HG03439 (cell line): ENCODE results near the gene NOP56.
A peak's percentile ranks its signal among the peaks of the same experiment; 100 is the strongest.

ENCODE experiments used
- ATAC-seq: cut with Tn5 transposase; IDR thresholded peaks from one replicate; pipeline ENCODE4 v1.9.1; 2021; ENCODE audit warnings: mild to moderate bottlenecking, moderate library complexity; ENCODE audit not compliant: unreplicated experiment

The NOP56 gene, protein sequence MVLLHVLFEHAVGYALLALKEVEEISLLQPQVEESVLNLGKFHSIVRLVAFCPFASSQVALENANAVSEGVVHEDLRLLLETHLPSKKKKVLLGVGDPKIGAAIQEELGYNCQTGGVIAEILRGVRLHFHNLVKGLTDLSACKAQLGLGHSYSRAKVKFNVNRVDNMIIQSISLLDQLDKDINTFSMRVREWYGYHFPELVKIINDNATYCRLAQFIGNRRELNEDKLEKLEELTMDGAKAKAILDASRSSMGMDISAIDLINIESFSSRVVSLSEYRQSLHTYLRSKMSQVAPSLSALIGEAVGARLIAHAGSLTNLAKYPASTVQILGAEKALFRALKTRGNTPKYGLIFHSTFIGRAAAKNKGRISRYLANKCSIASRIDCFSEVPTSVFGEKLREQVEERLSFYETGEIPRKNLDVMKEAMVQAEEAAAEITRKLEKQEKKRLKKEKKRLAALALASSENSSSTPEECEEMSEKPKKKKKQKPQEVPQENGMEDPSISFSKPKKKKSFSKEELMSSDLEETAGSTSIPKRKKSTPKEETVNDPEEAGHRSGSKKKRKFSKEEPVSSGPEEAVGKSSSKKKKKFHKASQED

DNA sequence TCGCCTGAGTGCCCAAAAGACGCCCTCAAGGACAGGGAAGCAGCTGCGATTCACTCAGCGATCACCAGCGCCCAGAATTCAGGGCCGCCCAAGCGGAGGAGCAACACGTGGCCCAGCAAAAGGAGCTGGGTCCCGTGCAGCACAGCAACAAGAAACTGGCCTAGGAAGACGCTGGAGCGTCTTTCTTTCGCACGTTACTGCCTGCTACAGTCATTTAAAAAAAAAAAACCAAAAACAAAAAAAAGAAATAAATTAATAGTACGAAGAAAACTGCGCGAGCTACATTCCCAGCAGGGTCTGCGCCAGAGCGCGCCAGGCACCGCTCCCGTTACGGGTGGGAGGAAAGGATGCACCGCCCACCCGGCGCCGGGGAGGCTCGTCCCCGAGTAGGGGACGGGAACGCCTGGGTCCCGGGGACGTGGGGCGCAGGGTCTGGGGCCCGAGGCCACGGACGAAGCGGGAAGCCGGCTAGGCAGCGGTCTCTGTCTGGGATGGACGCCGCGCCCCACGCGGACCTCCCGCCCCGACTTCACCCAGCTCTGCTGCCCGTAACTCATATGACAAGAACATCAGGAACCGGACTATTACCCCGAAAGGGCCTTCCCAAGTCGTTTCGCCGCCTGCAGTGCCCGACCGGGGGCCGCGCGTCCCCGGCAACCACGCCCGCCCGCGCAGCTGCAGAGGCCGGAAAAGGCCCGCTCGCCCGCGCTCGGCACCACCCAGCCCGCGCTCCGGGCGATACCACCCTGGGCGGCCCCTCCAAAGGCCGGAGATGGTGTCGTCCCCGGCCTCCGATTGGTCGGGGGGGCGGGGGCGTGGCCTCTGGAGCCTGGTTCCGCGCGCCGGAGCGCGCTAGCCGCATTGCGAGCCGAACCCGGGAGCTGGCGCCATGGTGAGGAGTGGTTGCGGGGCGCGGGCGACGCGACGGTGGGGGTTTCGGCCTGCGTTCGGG is at the start of gene NOP56:
TSS of gene NOP56 (plus strand) at position 861 of the 952 bp plus-strand sequence. CDS start at position 890, 29 bp downstream.
- ATAC-seq, result peak; percentile 77

DNA sequence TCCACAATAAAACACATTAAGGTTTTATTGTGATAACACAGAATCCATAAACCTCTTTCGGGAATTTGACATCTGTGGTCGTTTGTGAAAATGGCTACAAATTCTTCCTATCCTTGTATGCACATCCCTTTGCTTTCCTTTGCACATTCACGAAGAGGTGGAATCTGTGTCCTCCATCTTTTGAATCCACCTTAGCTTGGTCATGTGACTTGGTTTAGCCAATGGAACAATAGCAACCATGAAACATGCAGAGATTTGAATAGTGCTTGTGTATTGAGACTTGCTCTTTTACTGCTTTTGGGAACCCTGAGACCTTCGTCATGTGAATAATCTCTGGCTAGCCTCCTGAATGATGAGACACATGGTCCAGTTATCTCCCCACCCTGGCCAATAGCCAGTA is 49.7 kb upstream of the NOP56 start:
- ATAC-seq, result no peak

DNA sequence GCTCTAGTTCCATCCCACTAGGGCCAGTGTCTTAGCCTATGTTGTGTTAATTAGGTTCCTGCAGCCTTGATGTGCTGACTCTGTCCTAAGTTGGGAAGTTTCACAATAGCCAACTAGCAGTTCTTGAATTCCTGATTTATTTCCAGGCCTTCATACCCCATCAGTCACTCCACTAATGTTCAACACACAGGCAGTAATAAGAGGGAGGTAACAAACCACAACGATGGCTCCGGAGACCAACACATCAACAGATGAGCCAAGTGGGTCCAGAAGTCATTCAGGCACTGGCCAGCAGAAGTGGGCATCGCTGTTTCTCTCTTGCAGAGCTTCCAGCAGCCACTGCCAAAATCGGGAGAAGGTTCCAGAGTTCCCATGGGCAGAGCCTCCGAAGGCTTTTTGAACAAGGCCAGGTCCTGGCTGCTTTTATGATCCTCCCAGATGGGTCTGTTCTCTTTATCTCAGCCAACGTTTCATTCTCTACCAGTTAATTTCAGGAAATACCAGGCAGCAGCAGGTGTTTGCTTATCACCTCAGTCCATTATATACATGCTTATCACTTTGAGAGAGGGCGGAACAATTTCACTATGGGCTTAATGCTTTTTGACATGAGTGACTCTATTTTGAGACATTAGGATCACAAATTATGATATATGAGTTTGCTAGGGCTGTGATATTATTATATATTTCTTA is 48.5 kb upstream of the NOP56 start:
- no peak for ATAC-seq

DNA sequence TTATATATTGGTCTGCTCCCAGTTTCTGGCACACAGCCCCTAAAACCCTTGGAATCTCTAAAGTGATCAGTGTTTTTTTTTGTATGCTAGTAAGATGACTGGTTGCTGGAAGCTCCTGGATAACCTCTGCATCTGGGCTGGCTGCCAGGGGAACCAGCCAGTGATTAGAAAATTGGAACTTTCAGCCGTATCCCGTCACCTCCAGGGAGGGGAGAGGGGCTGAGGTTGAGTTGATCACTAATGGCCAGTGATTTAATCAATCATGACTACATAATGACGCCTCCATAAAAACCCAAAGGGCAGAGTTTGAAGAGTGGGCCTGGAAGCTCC is 48.0 kb upstream of the NOP56 start:
- no peak for ATAC-seq

DNA sequence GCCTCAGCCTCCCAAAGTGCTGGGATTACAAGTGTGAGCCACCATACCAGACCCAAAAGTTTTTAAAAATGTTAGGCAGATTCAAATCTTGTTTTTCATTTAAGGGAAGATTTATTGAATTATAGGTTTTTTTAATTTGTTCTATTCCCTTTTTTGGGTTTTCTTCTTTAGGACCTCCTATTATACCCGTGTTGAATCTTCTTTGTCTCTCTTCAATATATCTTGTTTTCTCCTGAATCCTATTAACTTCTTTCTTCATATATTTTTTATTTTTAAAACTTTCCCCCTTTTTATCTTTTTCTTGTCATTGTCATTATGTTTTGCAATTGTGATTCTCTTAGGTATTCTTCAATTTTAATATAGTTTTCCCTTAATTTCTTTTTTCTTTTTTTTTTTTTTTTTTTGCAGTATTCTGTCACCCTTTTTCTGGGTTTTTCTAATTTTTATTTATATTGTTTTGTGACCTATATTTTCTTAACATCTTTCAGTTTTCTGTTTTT is 45.9 kb upstream of the NOP56 start:
- ATAC-seq, result no peak

DNA sequence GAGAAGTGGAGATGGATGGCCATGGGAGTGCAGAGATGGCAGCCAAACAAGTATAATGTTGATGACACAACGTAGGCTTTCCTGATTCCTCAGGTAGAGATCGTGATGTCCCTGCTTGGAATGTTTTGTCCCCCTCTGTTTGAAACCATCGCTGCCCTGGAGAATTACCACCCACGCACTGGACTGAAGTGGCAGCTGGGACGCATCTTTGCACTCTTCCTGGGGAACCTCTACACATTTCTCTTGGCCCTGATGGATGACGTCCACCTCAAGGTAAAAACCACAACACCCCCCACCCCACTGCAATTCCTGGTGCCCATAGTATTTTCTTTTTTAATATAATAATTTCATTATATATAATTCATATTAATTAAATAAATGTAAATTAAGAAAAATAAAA is 42.1 kb upstream of the NOP56 start:
- ATAC-seq, result no peak

DNA sequence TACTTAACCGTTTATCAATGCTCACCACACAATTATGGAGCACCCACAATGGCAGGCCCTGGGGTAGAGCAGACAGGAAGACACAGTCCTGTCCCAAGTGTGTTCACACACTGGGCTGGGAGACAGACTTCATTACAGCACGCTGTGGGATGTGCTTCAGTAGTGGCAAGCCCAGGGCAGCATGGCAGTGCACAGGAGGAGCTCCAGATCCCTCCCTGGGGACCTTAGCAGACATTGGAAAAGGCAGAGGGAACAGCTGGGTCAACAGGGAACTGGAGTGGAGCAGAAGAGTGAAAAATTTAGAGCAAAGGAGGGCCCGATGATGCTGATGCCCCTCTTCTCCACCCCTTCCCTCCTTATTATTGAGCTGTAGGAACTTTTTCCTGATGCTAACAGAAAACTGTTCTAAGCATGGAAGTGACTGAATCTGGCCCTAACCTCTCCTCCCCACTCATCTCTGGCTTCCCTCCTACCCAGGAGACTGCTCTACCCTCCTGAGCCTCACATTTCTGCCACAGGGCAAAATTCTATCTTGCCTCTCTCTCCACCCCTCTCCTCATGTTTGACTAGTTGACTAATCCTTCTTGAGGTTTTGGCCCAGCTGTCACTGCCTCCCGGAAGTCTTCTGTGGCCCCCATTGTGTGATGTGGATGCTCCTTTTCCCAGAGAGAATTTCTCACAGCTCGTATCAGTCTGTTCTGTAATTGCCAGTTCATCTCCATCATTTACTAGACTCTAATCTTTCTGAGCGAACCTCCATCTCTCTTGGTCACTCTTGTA is 41.3 kb upstream of the NOP56 start:
- no peak for ATAC-seq

DNA sequence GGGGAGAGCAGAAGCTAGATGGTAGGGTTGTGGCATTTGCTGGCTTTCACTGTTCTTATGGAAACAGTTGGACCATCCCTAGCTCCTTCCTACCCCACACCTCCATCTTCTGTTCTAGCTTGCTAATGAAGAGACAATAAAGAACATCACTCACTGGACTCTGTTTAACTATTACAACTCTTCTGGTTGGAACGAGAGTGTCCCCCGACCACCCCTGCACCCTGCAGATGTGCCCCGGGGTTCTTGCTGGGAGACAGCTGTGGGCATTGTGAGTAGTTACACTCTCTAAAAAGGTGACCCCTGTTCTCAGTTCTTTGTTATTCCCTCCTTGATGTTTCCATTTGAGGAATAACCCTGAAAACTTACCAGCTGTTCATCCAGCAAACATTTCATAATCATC is 40.4 kb upstream of the NOP56 start:
- ATAC-seq, result no peak

DNA sequence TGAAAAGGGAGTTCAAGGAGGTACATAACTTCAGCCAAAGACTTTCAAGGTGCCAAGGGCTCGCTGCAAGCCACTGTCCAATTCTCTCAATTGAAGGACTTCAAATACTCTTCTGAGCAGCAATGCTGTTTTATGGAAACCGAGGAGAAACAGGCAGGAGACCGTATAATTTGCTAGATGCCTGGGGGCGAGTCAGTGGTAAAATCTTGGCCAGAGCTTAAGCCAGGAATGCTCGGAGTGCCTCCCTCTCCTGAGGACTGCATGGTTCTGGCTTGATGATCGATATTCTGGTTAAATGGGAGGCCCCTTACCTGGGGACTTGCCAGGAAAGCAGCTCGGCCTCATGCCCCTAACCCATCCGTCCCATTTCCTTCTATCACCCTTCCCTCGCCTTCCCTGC is 35.8 kb upstream of the NOP56 start:
- ATAC-seq, result no peak

DNA sequence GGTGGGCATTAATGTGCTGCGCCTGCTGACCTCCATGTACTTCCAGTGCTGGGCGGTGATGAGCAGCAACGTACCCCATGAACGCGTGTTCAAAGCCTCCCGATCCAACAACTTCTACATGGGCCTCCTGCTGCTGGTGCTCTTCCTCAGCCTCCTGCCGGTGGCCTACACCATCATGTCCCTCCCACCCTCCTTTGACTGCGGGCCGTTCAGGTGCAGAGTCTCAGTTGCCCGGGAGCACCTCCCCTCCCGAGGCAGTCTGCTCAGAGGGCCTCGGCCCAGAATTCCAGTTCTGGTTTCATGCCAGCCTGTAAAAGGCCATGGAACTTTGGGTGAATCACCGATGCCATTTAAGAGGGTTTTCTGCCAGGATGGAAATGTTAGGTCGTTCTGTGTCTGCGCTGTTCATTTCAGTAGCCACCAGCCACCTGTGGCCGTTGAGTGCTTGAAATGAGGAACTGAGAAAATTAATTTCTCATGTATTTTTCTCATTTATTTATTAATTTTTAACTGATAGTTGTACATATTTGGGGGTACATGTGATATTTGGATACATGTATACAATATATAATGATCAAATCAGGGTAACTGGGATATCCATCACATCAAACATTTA is 35.2 kb upstream of the NOP56 start:
- ATAC-seq, result no peak

DNA sequence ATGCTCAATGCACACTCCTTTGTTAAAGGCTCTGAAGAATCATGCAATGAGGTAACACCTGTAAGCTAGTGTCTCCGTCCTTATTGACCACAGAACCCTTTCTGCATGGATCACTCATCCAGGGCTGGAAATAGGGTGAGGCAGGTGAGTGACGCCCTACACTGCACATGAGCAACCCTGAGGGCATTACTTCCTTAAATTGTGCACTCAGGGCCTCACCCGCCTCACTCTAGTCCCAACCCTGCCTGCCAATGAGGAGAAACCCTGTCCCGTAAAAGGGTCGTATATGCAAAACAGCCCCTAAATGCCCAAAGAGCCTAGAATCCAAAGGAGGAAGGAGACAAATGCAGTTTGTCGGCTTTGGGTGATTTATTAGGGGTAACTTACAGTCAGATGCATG is 33.6 kb upstream of the NOP56 start:
- ATAC-seq, result no peak

DNA sequence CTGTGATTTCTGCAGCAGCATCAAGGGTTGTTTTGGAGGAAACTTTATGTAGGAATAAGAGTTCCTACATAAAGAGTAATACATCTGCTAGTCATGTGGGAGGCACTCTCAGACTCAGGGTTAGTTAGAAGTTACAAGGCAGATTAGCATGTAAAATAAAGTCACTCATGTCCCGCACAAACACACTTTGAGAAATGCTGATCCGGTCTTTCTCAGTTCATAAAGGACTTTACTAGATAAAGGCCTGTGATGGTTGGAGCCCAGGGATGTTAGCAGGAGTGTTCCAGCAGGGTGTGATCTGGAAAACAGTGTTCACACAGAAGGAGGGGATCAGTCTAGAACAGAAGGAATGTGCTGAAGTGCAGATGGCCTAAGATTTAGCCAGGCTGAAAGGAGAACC is 33.1 kb upstream of the NOP56 start:
- ATAC-seq, result no peak

DNA sequence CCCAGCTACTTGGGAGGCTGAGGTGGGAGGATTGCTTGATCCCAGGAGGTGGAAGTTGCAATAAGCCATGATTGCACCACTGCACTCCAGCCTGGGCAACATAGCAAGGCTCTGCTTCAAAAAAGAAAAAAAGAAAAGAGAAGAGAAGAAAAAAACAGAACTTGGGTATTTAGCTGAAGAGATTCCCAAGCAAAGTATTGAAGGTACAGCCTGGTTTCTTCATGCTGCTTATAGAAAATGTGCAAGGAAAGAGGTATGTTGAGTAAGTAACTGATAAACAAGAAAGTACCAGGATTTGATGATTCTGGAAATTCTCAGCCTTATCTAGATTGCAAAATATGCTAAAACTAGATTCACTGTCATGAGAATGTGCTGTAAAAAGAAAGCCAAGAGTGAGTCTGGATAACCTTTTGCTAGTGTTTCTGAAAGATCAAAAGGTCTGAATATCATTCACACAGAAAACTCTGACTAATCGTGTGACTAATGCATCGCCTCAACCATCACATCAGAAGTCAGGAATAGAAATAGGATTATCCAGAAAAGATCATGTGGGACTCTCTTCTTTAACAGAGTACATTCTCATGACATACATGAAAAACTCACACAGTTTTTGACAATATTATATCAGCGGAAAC is 32.4 kb upstream of the NOP56 start:
- ATAC-seq, result no peak

DNA sequence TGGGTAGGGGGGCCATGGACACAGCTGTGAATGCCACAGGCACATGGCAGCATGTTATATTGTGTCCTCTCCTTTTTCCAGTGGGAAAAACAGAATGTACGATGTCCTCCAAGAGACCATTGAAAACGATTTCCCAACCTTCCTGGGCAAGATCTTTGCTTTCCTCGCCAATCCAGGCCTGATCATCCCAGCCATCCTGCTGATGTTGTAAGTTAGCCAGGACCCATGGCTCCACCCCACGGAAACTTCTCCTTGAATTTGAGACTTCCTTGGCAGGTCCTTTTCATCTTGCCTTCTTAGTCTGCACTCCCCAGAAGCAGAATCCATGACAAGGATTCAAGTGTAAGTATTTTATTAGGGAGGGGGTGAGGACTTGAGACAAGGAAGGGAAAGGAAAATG is 28.2 kb upstream of the NOP56 start:
- ATAC-seq, result no peak

DNA sequence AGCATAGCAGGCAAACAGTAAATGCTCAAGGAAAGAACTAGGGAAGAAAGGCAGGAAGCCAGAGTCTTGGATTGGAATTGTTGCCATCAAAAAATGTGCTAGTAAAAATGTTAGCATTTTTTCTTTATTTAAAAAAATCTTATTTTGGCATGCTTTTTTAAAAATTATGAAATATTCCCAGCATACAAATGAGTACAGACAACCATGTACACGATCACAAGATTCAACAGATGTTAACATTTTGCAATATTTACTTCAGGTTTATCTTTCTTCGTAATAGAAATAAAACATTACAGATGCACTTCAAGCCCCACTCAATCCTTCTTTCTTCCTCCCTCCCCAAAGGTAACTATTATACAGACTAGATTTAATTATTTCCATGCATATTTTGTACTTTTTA is 27.4 kb upstream of the NOP56 start:
- no peak for ATAC-seq

DNA sequence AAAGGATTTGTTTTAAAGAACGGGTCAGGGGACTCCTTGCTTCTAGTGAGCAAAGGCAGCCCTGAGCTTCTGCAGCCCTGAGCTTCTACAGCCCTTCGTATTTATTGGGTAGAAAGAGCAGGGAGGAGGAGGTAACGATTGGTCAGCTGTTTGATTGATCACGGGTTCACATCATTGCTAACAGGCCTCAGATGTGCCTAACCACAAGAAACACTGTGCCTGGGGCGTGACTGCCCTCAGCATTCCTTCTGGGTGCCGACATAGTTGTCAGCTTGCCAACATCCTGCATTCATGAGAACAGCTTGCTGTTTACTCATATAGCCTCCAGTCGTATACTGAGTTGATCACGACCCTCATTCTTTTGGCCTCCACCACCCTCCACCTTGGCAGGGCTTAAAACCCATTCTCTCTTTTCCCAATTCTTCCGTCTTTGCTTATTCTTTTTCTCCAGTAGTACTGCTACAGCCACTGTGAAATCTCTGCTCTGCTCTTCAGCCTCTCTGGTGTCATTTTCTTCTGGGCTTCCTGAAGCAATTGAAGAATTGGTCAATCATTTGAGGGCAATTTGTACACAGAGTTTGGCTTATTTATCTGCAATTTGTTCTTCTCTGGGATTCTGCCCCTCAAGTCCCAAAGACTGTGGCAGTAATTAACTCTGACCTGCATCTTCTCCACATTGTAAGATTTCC is 25.4 kb upstream of the NOP56 start:
- no peak for ATAC-seq

DNA sequence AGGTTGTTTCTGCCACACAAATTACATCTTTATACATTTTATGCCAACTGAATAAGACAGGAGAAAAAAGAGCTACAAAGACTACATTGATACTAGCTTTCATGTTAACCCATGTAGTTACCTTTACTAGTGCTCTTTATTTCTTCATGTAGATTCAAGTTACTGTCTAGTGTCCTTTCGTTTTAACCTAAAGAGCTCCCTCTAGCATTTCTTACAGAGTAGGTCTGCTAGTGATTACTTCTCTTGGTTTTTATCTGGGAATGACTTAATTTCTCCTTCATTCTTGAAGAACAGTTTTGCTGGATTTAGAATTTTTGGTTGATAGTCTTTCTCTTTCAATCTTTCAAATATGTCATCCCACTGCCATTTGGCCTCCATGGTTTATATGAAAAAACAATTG is 21.2 kb upstream of the NOP56 start:
- no peak for ATAC-seq

DNA sequence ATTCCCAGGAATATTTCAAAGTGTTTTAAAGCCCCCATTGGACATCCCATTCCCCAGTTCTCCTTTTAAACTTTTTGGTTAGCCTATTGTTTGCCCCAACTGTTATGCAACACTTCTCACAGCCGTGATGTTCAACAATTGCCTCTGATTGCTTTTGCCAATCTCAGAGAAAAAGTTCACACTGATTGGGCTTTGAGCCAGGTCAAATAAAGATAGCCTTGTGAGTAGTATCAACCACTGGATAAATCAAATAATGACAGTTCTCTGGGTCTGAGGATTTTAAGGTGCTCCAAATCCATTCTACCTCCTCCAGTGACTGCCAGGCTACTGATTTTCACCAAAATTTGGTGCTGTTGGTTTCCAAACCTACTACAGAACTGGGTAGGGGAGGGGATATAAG is 19.1 kb upstream of the NOP56 start:
- ATAC-seq, result no peak

DNA sequence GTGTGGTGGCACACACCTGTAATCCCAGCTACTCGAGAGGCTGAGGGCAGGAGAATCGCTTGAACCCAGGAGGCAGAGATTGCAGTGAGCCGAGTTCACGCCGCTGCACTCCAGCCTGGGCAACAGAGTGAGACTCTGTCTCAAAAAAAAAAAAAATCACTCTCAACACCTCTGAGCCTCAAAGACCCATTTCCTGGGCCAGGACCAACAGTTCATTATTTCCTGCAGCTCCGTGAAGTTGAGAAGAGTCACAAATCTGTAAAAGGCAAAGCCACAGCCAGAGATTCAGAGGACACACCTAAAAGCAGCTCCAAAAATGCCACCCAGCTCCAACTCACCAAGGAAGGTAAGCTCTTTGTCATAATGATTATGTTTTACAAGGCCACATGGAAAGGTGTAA is 15.2 kb upstream of the NOP56 start:
- no peak for ATAC-seq
